CD14-positive monocyte (primary cell): Measurements from ENCODE around the gene TMEM184B. TPM values are rescaled to one million over a fixed set of nuclear protein-coding genes. Genes with fewer than 3 reads are reported as not detected.
A peak's percentile ranks its signal among the peaks of the same experiment; 100 is the strongest.
"Not testable (repeated sequence)": the region's sequence is repeated elsewhere in the genome, so short reads cannot be mapped to it uniquely, and the experiment has no call there.

ENCODE experiments used
- DNase-seq, 3 donors: peaks; one replicate each; pipeline ENCODE4 v3.0.0-alpha.2; 2011 to 2022
- H2AFZ ChIP-seq: 2 replicates; pipeline ENCODE4 v1.6.0; 2012; ENCODE audit warnings: mild to moderate bottlenecking, low read depth, low read length, inconsistent platforms; ENCODE audit not compliant: insufficient read depth, poor library complexity, severe bottlenecking
- H3K27ac ChIP-seq, 2 donors: 1 replicate in 1 of 2; 2 replicates in 1 of 2; pipeline ENCODE4 v1.5.1; 2012 to 2013; ENCODE audit warnings: low read length in 2 of 2, control low read depth in 1 of 2, inconsistent platforms in 1 of 2, low read depth in 1 of 2, mild to moderate bottlenecking in 1 of 2
- H3K27me3 ChIP-seq, 2 donors: one replicate each; pipeline versions ENCODE4 v1.6.0 to v1.6.1; 2011 to 2013; ENCODE audit warnings: low read length in 2 of 2; ENCODE audit not compliant: control insufficient read depth in 2 of 2, insufficient read depth in 2 of 2
- H3K36me3 ChIP-seq, 2 donors: replicated peaks in 1 of 2; 1 replicate in 1 of 2; 2 replicates in 1 of 2; pipeline versions ENCODE4 v1.5.1 to v1.6.1; 2012 to 2013; ENCODE audit warnings: low read length in 2 of 2, control low read depth in 1 of 2, inconsistent platforms in 1 of 2, mild to moderate bottlenecking in 1 of 2; ENCODE audit not compliant: insufficient read depth in 2 of 2, control insufficient read depth in 1 of 2
- H3K4me1 ChIP-seq, 2 donors: 1 replicate in 1 of 2; 2 replicates in 1 of 2; pipeline versions ENCODE4 v1.5.1 to v1.6.1; 2012 to 2013; ENCODE audit warnings: low read length in 2 of 2, control low read depth in 1 of 2, inconsistent platforms in 1 of 2, mild to moderate bottlenecking in 1 of 2, moderate library complexity in 1 of 2; ENCODE audit not compliant: insufficient read depth in 2 of 2, control insufficient read depth in 1 of 2
- H3K4me2 ChIP-seq: replicated peaks from 2 replicates; pipeline ENCODE3; 2012; ENCODE audit warnings: low read length, moderate library complexity, mild to moderate bottlenecking; ENCODE audit not compliant: poor library complexity, severe bottlenecking; ENCODE audit errors: extremely low read depth
- H3K4me3 ChIP-seq, 3 experiments: fragments of 200-600 bp in 1 of 3; sonication (generic) in 1 of 3; replicated peaks in 1 of 3; 1 replicate in 2 of 3; 2 replicates in 1 of 3; pipeline ENCODE4 v1.5.1; 2011 to 2013; ENCODE audit warnings: low read length in 3 of 3, mild to moderate bottlenecking in 3 of 3, control low read depth in 2 of 3, low read depth in 2 of 3, inconsistent platforms in 1 of 3, moderate library complexity in 1 of 3
- H3K79me2 ChIP-seq: 2 replicates; pipeline ENCODE4 v1.6.0; 2012; ENCODE audit warnings: mild to moderate bottlenecking, control low read depth, inconsistent platforms, low read length, moderate library complexity; ENCODE audit not compliant: insufficient read depth
- H3K9ac ChIP-seq: 2 replicates; pipeline ENCODE4 v1.6.0; 2017; ENCODE audit warnings: low read length, mild to moderate bottlenecking; ENCODE audit not compliant: insufficient read depth, poor library complexity, severe bottlenecking
- H3K9me3 ChIP-seq, 2 donors: replicated peaks in 1 of 2; 1 replicate in 1 of 2; 2 replicates in 1 of 2; pipeline versions ENCODE4 v1.5.1 to v1.6.1; 2012 to 2013; ENCODE audit warnings: low read length in 2 of 2, control low read depth in 1 of 2; ENCODE audit not compliant: control insufficient read depth in 1 of 2, insufficient read depth in 1 of 2
- H4K20me1 ChIP-seq: 2 replicates; pipeline ENCODE4 v1.6.0; 2012; ENCODE audit warnings: mild to moderate bottlenecking, low read length, control low read depth, moderate library complexity; ENCODE audit not compliant: insufficient read depth
- H3K27ac Mint-ChIP-seq, 7 donors: one replicate each; pipeline ENCODE4 v1.8.0; 2020; ENCODE audit warnings: mild to moderate bottlenecking in 7 of 7, mixed read lengths in 7 of 7, moderate library complexity in 6 of 7, inconsistent platforms in 2 of 7
- H3K27me3 Mint-ChIP-seq, 3 donors: one replicate each; pipeline ENCODE4 v1.8.0; 2021 to 2022; ENCODE audit warnings: low read depth in 3 of 3, mild to moderate bottlenecking in 3 of 3, mixed read lengths in 3 of 3, moderate library complexity in 3 of 3, inconsistent platforms in 1 of 3
- H3K36me3 Mint-ChIP-seq, 2 donors: one replicate each; pipeline ENCODE4 v1.8.0; 2020; ENCODE audit warnings: mixed read lengths in 2 of 2, inconsistent platforms in 1 of 2, mild to moderate bottlenecking in 1 of 2
- H3K4me1 Mint-ChIP-seq: one replicate; pipeline ENCODE4 v1.8.0; 2020; ENCODE audit warnings: mild to moderate bottlenecking, mixed read lengths
- H3K4me3 Mint-ChIP-seq, 2 donors: one replicate each; pipeline ENCODE4 v1.8.0; 2020; ENCODE audit warnings: mild to moderate bottlenecking in 2 of 2, mixed read lengths in 2 of 2, moderate library complexity in 1 of 2
- H3K9me3 Mint-ChIP-seq, 7 donors: one replicate each; pipeline ENCODE4 v1.8.0; 2020 to 2022; ENCODE audit warnings: mixed read lengths in 7 of 7, mild to moderate bottlenecking in 6 of 7, moderate library complexity in 6 of 7, inconsistent platforms in 2 of 7
- WGBS: methylation state at CpG from one replicate; pipeline ENCODE4 v1.1.5; 2013; ENCODE audit warnings: missing lambda C conversion rate; ENCODE audit not compliant: insufficient coverage; 5-methylcytosine and 5-hydroxymethylcytosine counted together
- intact Hi-C, 2 donors: fragments of 100-400 bp; cut with micrococcal nuclease; formaldehyde crosslinking; loops; one replicate each; pipeline versions ENCODE4 v1.15.0 to v1.15.1; 2023
- polyA plus RNA-seq, 3 donors: library from polyadenylated mRNA; depleted of rRNA in 1 of 3; unstranded in 2 of 3; stranded (reverse) in 1 of 3; fragments of 300-500 nt in 2 of 3; fragments of >200 nt in 1 of 3; fragmentation: Illumina TruSeq in 2 of 3; gene quantifications; 1 replicate in 2 of 3; 2 replicates in 1 of 3; pipeline ENCODE4 v1.2.3, GENCODE V29; 2012 to 2021
- TF ChIP-seq, protein P1 (sequence below): fragments of 200-600 bp; IDR thresholded peaks from one replicate; pipeline ENCODE4 v1.8.0; 2022; ENCODE audit warnings: antibody characterized with exemption, mild to moderate bottlenecking

Gene TMEM184B
- polyA plus RNA-seq, 3 donors: 7.4 to 17.7 (median 10.6) TPM

- Histone ChIP-seq H3K4me2 (peak within 1 kb of the TSS; percentile 73), H3K79me2 (no peaks in the 10 kb centered on the region), H3K27me3 (no peaks in the 10 kb centered on the region), H4K20me1 (no peaks in the 10 kb centered on the region), H3K27ac (peak within 1 kb of the TSS; percentile 87 to 93), H3K9ac (peak within 1 kb of the TSS; percentile 83), H3K4me1 (peaks cover 25 to 40% of the 10 kb centered on the region in 2 donors), H3K9me3 (no peaks in the 10 kb centered on the region), H3K4me3 (peak within 1 kb of the TSS; percentile 64 to 76 (median 68)), H2AFZ (peak within 1 kb of the TSS; percentile 67), H3K36me3 (no peaks in the 10 kb centered on the region)
- WGBS: under 1% methylated on average over 36 of the region's 48 CpGs
- Mint-ChIP-seq H3K36me3 (no peaks in the 10 kb centered on the region), H3K27me3 (peaks cover 2 to 8% (median 2%) of the 10 kb centered on the region in 3 donors), H3K9me3 (peaks cover 0 to 2% (median 0%) of the 10 kb centered on the region in 7 donors), H3K4me1 (peaks cover 34% of the 10 kb centered on the region), H3K4me3 (peak within 1 kb of the TSS; percentile 86 to 89), H3K27ac (peak within 1 kb of the TSS; percentile 91 to 99 (median 98))
- DNase-seq: peak; percentile 99 to 100 (median 99)
- TF ChIP-seq, protein P1, sequence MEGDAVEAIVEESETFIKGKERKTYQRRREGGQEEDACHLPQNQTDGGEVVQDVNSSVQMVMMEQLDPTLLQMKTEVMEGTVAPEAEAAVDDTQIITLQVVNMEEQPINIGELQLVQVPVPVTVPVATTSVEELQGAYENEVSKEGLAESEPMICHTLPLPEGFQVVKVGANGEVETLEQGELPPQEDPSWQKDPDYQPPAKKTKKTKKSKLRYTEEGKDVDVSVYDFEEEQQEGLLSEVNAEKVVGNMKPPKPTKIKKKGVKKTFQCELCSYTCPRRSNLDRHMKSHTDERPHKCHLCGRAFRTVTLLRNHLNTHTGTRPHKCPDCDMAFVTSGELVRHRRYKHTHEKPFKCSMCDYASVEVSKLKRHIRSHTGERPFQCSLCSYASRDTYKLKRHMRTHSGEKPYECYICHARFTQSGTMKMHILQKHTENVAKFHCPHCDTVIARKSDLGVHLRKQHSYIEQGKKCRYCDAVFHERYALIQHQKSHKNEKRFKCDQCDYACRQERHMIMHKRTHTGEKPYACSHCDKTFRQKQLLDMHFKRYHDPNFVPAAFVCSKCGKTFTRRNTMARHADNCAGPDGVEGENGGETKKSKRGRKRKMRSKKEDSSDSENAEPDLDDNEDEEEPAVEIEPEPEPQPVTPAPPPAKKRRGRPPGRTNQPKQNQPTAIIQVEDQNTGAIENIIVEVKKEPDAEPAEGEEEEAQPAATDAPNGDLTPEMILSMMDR: no peak
- intact Hi-C loops: loop anchor here in 1 of 2 donors (2.0 kb wide), 1 partner anchor 21 kb away; no protein-coding TSS in a partner anchor
These were observed 91.2 kb downstream of the TMEM184B start, which contains the start of gene PLA2G6 for GRCh38 chr22:38181453-38182200. PLA2G6 (minus strand) TSS chr22:38181830; CDS start chr22:38169426, 12,404 bp downstream.

DNA sequence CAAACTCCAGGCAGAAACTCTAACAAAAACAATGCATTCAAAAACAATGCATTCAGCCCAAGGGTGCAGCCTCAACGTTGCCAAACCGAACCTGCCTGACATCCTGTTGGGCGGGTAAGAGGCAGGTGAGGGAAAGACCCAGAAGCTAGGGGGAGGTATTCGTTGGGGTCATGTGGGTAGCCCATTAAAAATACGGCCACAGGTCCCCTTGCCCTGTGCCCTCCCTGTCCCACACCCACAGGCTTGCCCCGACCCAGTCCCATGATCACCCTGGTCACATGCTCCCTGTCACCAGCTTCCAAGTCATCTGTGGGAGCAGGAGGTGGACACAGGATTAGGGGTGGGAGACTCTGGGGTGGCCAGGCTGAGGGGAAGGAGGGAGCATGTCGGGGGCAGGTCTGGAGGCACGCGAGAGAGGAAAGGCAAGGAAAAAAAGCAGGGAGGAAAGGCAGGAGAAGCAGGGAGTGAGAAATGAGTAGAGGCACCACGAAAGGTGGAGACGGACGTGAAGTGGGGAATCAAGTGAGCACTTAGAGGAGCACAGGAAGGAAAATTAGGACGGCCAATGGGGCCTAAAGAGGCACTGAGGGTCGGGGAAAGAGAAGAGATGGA lies 91.9 kb downstream of the TMEM184B start:
- Histone ChIP-seq H3K4me2 (peak overlapping the region; percentile 73), H4K20me1 (no peaks in the 10 kb centered on the region), H3K4me3 (peak overlapping the region; percentile 64 to 76 (median 68)), H3K27me3 (no peaks in the 10 kb centered on the region), H2AFZ (peak overlapping the region; percentile 67), H3K27ac (peak overlapping the region; percentile 87 to 93), H3K9me3 (no peaks in the 10 kb centered on the region), H3K36me3 (no peaks in the 10 kb centered on the region), H3K79me2 (no peaks in the 10 kb centered on the region), H3K9ac (peak overlapping the region; percentile 83), H3K4me1 (peaks cover 32 to 47% of the 10 kb centered on the region in 2 donors)
- peak overlapping the region; percentile 86 to 89 for H3K4me3 Mint-ChIP-seq
- TF ChIP-seq, protein P1: no peak
- peaks cover 0 to 2% (median 0%) of the 10 kb centered on the region in 7 donors for H3K9me3 Mint-ChIP-seq
- peaks cover 41% of the 10 kb centered on the region for H3K4me1 Mint-ChIP-seq
- peaks cover 2 to 8% (median 2%) of the 10 kb centered on the region in 3 donors for H3K27me3 Mint-ChIP-seq
- peak overlapping the region; percentile 91 to 99 (median 98) for H3K27ac Mint-ChIP-seq
- DNase-seq: peak; percentile 33 to 81 (median 58)
- intact Hi-C loops: loop anchor here in 1 of 2 donors (2.0 kb wide), 1 partner anchor 22 kb away; no protein-coding TSS in a partner anchor
- WGBS: 9% methylated on average over 11 of the region's 14 CpGs
- no peaks in the 10 kb centered on the region for H3K36me3 Mint-ChIP-seq

DNA sequence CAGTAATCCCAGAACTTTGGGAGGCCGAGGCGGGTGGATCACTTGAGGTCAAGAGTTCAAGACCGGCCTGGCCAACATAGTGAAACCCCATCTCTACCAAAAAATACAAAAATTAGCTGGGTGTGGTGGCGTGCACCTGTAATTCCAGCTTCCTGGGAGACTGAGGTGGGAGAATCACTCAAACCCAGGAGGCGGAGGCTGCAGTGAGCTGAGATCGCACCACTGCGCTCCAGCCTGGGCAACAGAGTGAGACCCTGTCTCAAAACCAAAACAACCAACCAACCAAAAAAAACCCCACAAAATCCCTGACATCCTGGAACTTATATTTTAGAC lies 94.2 kb downstream of the TMEM184B start:
- DNase-seq, H3K9me3 ChIP-seq, H3K36me3 Mint-ChIP-seq, H3K9me3 Mint-ChIP-seq, H2AFZ ChIP-seq, H3K27ac ChIP-seq, intact Hi-C loops, H3K4me2 ChIP-seq, H3K27me3 ChIP-seq, H3K4me3 Mint-ChIP-seq, H3K79me2 ChIP-seq, H4K20me1 ChIP-seq, H3K4me3 ChIP-seq, H3K36me3 ChIP-seq, H3K27me3 Mint-ChIP-seq, H3K9ac ChIP-seq: not testable (repeated sequence)
- H3K4me1 ChIP-seq: peaks cover 38 to 56% of the 10 kb centered on the region in 2 donors
- WGBS: 100% methylated on average over 1 of the region's 7 CpGs
- Mint-ChIP-seq H3K27ac (peak overlapping the region in 1 of 7 donors; percentile 98), H3K4me1 (peaks cover 46% of the 10 kb centered on the region)
